Femur (tissue), 1 donor: Measurements from ENCODE around the gene TNFAIP2.
"Not testable (repeated sequence)": the region's sequence is repeated elsewhere in the genome, so short reads cannot be mapped to it uniquely, and the experiment has no call there.

Source experiments
- DNase-seq: peaks from one replicate; pipeline ENCODE4 v3.0.0-alpha.2; 2017

Gene TNFAIP2

DNA sequence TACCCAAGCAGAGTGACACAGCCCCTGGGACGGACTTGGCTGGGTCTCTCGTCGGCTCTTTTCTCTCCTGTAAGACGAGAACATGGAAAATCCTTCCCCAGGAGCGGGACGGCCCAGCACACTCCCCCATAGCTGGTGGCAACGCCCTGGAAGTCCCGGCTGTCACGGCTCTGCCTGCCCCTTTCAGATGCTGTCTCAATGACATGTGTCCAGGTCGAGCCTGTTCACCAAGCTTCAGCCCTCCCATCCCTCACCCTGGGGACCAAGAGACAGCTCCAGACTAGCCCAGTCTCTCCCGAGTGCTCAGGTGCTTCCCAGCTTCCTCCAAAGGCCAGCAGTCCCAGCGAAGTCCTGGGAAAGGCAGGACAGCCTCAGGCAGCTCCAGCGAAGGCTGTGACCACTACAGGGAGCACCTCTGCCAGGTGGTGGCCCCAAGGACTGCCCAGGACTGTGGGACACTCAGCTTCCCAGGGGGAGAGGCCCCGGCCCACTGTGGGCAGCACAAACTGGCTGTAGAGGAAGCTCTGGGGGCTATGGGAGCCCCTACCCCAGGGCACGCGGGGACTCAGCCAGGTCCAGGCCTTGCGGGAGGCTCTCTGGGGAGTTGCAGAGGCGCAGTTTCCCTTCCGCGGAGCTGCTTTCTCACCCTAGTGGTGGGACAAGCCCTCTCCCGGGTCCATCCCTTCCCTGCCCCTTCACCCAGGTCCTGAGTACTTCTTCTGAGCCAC lies 33.6 kb downstream of the TNFAIP2 start:
- DNase-seq: no peak

DNA sequence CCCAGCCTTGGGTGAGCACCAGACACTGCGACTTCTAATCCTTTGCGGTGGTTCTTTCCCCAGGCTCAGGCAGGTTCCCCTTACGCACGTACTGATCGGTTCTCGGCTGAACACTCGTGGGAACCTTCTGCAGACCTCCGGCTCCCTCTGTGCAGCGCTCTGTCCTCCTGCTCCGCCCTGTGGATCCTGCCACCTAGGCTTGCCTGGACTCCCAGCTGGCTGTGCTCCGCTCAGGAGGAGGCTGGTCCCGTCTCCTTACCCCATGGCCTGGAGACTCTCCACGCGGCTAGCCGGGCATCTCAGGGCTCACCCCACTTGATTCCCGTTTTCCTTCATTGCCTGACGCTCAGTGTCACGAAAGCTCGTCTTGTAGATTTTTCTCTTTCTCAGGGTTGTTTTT lies 34.7 kb downstream of the TNFAIP2 start:
- no peak for DNase-seq

- no peak for DNase-seq
Observed at GRCh38 chr14:103158688-103159087, 35.4 kb downstream of the TNFAIP2 start.

DNA sequence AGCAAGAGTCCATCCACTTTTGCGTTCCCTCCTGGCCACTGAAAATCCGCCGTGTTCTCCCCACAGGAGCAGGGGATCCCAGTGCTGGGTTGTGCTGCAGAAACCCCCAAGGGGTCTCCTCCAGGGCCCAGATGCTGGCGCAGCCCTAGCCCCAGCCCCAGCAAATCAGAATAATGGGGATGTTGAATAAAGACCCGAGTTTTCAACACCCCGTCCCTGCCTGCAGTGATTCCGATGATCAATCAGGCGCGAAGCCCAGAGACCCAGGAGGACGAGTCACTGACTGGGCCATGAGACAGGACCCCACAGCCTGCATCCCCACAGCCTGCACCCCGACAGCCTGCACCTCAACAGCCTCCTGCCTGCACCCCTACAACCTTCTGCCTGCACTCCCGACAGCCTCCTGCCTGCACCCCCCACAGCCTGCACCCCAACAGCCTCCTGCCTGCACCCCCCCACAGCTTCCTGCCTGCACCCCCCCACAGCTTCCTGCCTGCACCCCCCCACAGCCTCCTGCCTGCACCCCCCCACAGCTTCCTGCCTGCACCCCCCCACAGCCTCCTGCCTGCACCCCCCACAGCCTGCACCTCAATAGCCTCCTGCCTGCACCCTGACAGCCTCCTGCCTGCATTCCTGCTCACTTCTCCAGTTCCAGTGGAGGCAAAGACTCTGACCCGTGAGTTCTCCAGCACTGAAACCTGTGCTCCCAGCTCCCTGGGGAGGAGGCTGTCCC lies 37.2 kb downstream of the TNFAIP2 start:
- DNase-seq: no peak

DNA sequence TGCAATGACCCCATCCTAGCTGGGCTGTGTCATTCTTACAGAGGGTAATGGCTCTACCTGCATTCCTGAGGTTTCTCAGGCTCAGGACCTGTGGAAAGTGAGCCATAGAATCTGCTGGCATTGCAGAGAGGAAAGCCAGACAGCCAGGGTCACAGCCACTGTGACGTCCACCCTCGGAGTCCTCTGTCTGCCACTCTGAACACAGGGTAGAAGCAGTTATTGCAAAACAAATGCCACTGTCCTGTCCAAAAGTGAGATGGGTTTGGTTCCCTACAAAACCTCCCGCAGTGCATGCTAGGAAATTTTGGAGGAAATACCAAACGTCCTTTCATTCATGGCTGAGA lies 37.8 kb downstream of the TNFAIP2 start:
- no peak for DNase-seq

GRCh38 chr14:103163199-103163598 lies 39.9 kb downstream of the TNFAIP2 start:
- DNase-seq: no peak

DNA sequence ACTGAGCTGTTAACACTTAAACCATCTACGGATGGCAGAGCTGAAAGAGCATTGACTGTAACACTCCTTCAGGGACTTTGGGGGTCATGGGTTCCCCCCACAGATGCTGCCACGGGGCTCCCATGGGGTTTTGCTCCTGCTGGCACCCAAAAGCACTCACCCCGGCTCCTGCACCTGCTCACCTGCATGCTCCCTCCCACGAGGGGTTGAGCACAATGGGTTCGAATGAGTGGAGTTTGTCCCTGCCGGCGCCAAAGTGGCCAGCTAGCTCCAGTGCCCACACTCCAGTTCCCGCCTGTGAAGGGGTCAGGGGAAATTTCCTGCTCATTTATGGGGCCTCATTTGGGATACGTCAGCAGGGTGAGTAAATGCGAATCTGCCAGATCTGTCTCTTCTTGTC lies 40.7 kb downstream of the TNFAIP2 start:
- no peak for DNase-seq

- DNase-seq: no peak
Observed at GRCh38 chr14:103164779-103165178, 41.5 kb downstream of the TNFAIP2 start.

GRCh38 chr14:103165323-103165722 lies 42.1 kb downstream of the TNFAIP2 start:
- no peak for DNase-seq

DNA sequence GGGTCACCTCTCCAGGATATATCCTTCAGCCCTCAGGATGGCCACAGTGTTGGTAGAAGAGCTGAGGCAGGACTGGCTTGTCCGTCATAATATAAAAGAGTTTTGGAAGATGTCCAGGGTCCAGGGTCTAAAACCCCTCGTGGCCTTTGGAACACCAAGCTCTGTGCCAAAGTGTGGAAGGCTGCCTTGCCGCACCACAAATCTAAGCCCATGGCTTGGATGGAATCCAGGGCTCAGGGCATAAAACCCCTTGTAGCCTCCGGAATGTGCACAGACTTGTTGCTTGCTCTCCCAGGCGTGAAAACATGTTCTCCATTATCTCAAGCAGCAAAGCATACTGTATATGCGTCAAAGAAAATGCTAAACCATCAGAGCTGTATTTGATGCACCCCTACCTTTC lies 46.7 kb downstream of the TNFAIP2 start:
- no peak for DNase-seq

- not testable (repeated sequence) for DNase-seq
Observed at GRCh38 chr14:103171206-103171605, 47.9 kb downstream of the TNFAIP2 start.

DNA sequence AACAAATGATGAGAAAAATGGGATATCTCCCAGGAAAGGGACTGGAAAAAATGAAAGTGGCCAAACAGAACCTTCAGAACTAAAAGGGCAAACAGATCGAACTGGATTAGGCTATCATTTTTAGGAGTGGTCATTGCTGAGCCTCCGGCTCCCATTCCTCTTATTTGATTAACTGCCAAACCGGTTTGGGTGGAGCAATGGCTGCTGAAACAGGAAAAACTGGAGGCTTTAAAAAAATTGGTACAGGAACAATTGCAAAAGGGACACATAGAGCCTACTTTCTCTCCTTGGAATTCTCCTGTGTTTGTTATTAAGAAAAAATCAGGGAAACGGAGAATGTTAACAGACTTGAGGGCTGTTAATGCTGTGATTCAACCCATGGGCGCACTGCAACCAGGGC lies 49.7 kb downstream of the TNFAIP2 start:
- DNase-seq: no peak

- not testable (repeated sequence) for DNase-seq
Observed at GRCh38 chr14:103173887-103174286, 50.6 kb downstream of the TNFAIP2 start.

- not testable (repeated sequence) for DNase-seq
Observed at GRCh38 chr14:103176176-103176575, 52.9 kb downstream of the TNFAIP2 start.

- no peak for DNase-seq
Observed at GRCh38 chr14:103177376-103177775, 54.1 kb downstream of the TNFAIP2 start.

DNA sequence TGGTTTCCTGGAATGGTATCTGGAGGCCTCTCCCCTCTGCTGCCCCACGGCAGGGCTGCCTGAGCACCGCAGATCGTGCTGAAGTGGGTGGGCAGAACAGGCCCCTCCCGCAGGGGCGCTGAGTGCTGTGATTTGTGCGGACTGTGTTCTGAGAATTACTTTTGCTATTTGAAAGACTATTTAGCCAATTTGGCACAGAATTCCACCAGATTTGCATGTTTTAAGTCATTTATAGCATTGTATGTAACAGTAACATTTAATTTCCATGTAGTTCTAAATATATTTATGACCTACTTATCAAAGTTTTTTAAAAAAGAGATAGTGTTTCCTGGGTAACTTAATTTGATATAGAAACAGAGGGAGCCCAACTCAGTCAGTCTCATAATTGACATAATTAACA lies 55.3 kb downstream of the TNFAIP2 start:
- no peak for DNase-seq

GRCh38 chr14:103179094-103179493 lies 55.8 kb downstream of the TNFAIP2 start:
- no peak for DNase-seq

DNA sequence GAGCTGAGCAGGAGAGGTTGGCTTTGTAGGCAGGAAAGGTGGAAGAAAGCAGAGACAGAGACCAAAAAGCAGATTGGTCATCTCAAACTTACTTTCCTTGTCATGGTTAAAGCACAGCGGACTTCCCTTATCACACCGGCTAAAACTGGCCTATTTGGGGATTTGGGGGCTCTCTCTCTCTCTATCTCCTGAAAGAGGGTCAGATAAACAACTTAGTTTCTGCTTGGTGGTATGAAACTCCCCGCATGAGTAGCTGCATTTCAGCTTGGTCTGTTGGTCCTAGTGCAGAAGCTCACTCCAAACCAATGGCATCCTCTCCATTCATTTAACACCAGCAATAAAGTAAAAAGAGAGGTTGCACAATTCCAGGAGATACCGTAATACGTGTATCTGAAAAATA lies 57.1 kb downstream of the TNFAIP2 start:
- DNase-seq: no peak

- no peak for DNase-seq
Observed at GRCh38 chr14:103184046-103184445, 60.8 kb downstream of the TNFAIP2 start.

DNA sequence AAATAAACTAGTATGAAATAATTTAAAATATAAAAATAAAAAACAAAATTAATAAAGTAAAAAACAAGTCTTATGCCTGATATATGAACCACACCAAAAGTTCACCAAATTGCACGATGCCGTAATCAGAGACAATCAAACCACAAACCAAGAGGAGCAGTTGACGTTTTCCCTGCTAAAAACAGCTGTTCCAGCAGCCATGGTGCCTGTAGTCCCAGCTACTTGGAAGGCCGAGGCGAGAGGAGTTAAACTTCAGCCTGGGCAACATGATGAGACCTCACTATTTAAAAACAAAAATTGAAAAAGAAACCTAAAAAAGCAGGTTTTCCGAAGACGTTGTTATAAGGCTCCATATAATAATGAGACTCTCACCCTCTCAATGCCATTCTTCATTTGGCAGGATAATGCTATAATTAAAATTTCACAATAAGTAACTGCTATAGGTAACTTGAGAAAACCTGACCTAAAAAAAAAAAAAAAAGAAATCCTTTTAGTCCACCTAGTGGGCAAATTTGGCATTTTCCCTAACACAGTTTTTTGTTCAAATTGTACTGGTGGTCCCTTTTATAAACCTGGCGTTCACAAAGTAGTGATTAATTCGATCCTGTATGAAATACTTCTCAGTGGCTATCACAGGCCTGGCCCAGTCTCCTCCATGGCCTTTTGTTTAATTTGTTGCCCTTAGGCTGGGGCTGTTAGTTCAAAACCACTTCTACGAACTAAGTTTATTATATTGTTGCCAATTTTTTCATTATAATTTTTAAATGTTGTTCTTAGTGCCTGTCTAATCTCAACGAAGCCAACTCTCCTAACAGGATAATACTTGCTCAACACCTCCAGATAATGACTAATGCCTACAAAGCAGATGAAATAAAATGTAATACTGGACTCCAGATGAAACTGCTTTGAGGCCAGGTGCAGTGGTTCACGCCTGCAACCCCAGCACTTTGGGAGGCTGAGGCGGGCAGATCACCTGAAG lies 62.1 kb downstream of the TNFAIP2 start:
- DNase-seq: no peak

GRCh38 chr14:103186241-103186822 lies 63.1 kb downstream of the TNFAIP2 start:
- no peak for DNase-seq
